ENCODE results near the gene PTPRG. TPM values are rescaled to one million over a fixed set of nuclear protein-coding genes. Genes with fewer than 3 reads are reported as not detected.

Gene PTPRG
- total RNA-seq, 6 experiments from 2014 or later, result 11.7 to 27.8 (median 14.7) TPM

DNA sequence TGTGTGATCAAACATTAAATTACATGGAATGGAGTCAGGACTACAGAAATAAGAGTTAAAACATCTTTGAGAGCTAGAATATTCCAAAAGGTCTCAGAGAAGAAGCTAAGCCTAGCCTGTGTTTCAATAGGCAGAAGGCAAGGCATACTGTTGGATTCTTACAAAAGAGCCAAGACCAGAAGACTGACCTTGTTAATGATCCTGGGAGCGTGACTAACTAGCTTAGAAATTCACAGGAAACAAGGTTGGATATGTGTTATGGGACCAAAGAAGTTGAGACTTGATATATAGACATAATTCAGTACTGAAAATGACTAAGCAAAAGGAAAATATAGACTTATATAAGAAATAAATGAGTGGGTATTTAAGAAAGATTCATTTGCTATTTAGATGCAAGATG is 761.9 kb downstream of the PTPRG start:
- no peak for ATAC-seq

GRCh38 chr3:62325896-62326295 is 764.5 kb downstream of the PTPRG start:
- ATAC-seq, result no peak
- 70% methylated on average over 8 of the region's 8 CpGs for WGBS (ENCODE audit: insufficient coverage, low coverage, low lambda C conversion rate, missing lambda C conversion rate)

More for the DNA sequence above, 761.9 kb downstream of the PTPRG start:
- Histone ChIP-seq H3K4me3 (no peak overlapping the region), H3K27ac (no peak overlapping the region), H3K27me3 (peaks cover 0 to 7% of the 10 kb centered on the region in 2 donors), H3K36me3 (no peaks in the 10 kb centered on the region), H3K9me3 (no peaks in the 10 kb centered on the region), H3K4me1 (no peaks in the 10 kb centered on the region)
- DNase-seq, result no peak
- intact Hi-C loops (cut with DNase I), result no loop called here
- no peak for TF ChIP-seq POLR2A (IDR thresholded peaks at IDR 0.05)
- TF ChIP-seq, protein P1, sequence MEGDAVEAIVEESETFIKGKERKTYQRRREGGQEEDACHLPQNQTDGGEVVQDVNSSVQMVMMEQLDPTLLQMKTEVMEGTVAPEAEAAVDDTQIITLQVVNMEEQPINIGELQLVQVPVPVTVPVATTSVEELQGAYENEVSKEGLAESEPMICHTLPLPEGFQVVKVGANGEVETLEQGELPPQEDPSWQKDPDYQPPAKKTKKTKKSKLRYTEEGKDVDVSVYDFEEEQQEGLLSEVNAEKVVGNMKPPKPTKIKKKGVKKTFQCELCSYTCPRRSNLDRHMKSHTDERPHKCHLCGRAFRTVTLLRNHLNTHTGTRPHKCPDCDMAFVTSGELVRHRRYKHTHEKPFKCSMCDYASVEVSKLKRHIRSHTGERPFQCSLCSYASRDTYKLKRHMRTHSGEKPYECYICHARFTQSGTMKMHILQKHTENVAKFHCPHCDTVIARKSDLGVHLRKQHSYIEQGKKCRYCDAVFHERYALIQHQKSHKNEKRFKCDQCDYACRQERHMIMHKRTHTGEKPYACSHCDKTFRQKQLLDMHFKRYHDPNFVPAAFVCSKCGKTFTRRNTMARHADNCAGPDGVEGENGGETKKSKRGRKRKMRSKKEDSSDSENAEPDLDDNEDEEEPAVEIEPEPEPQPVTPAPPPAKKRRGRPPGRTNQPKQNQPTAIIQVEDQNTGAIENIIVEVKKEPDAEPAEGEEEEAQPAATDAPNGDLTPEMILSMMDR (IDR thresholded peaks at IDR 0.05), result no peak
- WGBS (ENCODE audit: insufficient coverage, low coverage, low lambda C conversion rate, missing lambda C conversion rate), result 60% methylated on average over 1 of the region's 1 CpG

GRCh38 chr3:62329971-62330370 is 768.6 kb downstream of the PTPRG start:
- DNase-seq (no peak), ATAC-seq (no peak)
- no peak overlapping the region for H3K27ac ChIP-seq
- H3K9me3 ChIP-seq, result no peaks in the 10 kb centered on the region
- intact Hi-C loops (cut with DNase I), result no loop called here
- no peaks in the 10 kb centered on the region for H3K27me3 ChIP-seq
- H3K4me3 ChIP-seq, result no peak overlapping the region
- TF ChIP-seq POLR2A (IDR thresholded peaks at IDR 0.05), result no peak
- TF ChIP-seq, protein P1 (IDR thresholded peaks at IDR 0.05), result no peak
- no peaks in the 10 kb centered on the region for H3K36me3 ChIP-seq
- H3K4me1 ChIP-seq, result no peaks in the 10 kb centered on the region
- 88% methylated on average over 5 of the region's 5 CpGs for WGBS (ENCODE audit: insufficient coverage, low coverage, low lambda C conversion rate, missing lambda C conversion rate)

More at GRCh38 chr3:62325896-62326295, 764.5 kb downstream of the PTPRG start:
- DNase-seq, result no peak
- TF ChIP-seq, protein P1 (IDR thresholded peaks at IDR 0.05), result no peak
- no peak for TF ChIP-seq POLR2A (IDR thresholded peaks at IDR 0.05)
- Histone ChIP-seq H3K36me3 (no peaks in the 10 kb centered on the region), H3K4me1 (no peaks in the 10 kb centered on the region), H3K27me3 (no peaks in the 10 kb centered on the region), H3K9me3 (no peaks in the 10 kb centered on the region), H3K27ac (no peak overlapping the region), H3K4me3 (no peak overlapping the region)
- intact Hi-C loops (cut with DNase I), result no loop called here

DNA sequence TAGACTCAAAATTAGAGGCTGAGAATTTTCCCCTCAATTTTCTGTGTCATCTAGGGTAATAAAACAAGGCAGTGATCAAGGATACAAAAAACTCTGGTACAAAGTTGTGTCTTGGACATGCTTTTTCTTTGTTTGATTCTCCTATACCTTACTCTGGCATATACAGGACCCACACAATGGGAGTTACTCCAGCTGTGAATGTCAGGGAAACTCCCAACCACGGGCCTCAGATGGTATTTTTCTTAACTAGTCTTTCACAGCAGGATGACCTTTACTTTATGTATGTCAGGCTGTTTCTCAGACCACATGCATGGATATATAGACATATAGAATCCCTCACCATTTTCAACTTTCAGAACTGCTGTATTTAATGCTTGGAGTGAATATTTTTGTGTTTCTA is 770.6 kb downstream of the PTPRG start:
- TF ChIP-seq, protein P1 (IDR thresholded peaks at IDR 0.05), result no peak
- no peak for TF ChIP-seq POLR2A (IDR thresholded peaks at IDR 0.05)
- no peaks in the 10 kb centered on the region for H3K4me1 ChIP-seq

DNA sequence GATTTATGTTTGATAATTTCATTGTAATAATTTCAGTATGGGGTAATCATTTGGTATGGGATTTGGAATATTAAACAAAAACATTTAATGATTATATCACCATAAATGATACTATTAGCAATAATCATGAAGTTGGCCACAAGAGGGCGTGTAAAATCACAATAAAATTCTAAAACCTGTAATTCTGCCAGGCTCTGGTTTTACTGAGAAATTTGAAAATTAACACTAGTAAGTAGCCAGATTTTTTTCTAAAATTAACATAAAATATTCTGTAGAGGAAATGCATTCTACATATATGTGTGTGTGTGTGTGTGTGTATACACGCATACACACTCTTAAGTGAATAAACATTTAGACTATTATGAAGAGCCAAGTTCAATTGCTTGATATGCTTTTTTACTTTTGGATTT is 771.5 kb downstream of the PTPRG start:
- intact Hi-C loops (cut with DNase I), result no loop called here
- H3K4me3 ChIP-seq, result no peak overlapping the region
- H3K9me3 ChIP-seq, result no peaks in the 10 kb centered on the region
- no peaks in the 10 kb centered on the region for H3K27me3 ChIP-seq
- 43% methylated on average over 2 of the region's 2 CpGs for WGBS (ENCODE audit: insufficient coverage, low coverage, low lambda C conversion rate, missing lambda C conversion rate)
- no peak for TF ChIP-seq POLR2A (IDR thresholded peaks at IDR 0.05)
- TF ChIP-seq, protein P1 (IDR thresholded peaks at IDR 0.05), result peak; percentile 34 to 64 (median 57)
- ATAC-seq (no peak), DNase-seq (no peak)
- H3K27ac ChIP-seq, result no peak overlapping the region
- no peaks in the 10 kb centered on the region for H3K4me1 ChIP-seq
- no peaks in the 10 kb centered on the region for H3K36me3 ChIP-seq

More for the DNA sequence above, 770.6 kb downstream of the PTPRG start:
- H3K9me3 ChIP-seq, result no peaks in the 10 kb centered on the region
- no peak overlapping the region for H3K4me3 ChIP-seq
- ATAC-seq (no peak), DNase-seq (no peak)
- no peaks in the 10 kb centered on the region for H3K36me3 ChIP-seq
- H3K27ac ChIP-seq, result no peak overlapping the region
- no peaks in the 10 kb centered on the region for H3K27me3 ChIP-seq
- intact Hi-C loops (cut with DNase I), result no loop called here
- WGBS (ENCODE audit: insufficient coverage, low coverage, low lambda C conversion rate, missing lambda C conversion rate), result 69% methylated on average over 1 of the region's 1 CpG

All from right lobe of liver (tissue), 6 donors.